Left ventricle myocardium inferior (tissue), 1 donor: ENCODE measurements around the gene CARS2. TPM values are rescaled to one million over a fixed set of nuclear protein-coding genes. Genes with fewer than 3 reads are reported as not detected.
"Not testable (repeated sequence)": the region's sequence is repeated elsewhere in the genome, so short reads cannot be mapped to it uniquely, and the experiment has no call there.

Experiments
- DNase-seq: peaks from one replicate; pipeline ENCODE4 v3.0.0-alpha.2; 2020
- H3K27ac ChIP-seq: fragments of 200-600 bp; replicated peaks from 2 replicates; pipeline ENCODE4 v1.8.0; 2021
- H3K27me3 ChIP-seq: fragments of 200-600 bp; 2 replicates; pipeline ENCODE4 v1.8.0; 2021; ENCODE audit warnings: low read depth
- H3K36me3 ChIP-seq: fragments of 200-600 bp; 2 replicates; pipeline ENCODE4 v1.8.0; 2021
- H3K4me1 ChIP-seq: fragments of 200-600 bp; 2 replicates; pipeline ENCODE4 v1.8.0; 2021
- H3K4me3 ChIP-seq: fragments of 200-600 bp; 2 replicates; pipeline ENCODE4 v1.8.0; 2021; ENCODE audit warnings: mild to moderate bottlenecking, moderate library complexity
- H3K9me3 ChIP-seq: fragments of 200-600 bp; replicated peaks from 2 replicates; pipeline ENCODE4 v1.8.0; 2021
- intact Hi-C: fragments of 100-400 bp; cut with micrococcal nuclease; formaldehyde crosslinking; loops from one replicate; pipeline ENCODE4 v1.11.0; 2022
- total RNA-seq: library from RNA; stranded (reverse); fragmentation: NEBNext Ultra II Directional; extraction: Animal tissue kit (Norgen Biotek cat#: 25700); gene quantifications from one replicate; pipeline ENCODE4 v1.2.1, GENCODE V29; 2021
- TF ChIP-seq, protein P1 (sequence below): fragments of 200-600 bp; IDR thresholded peaks from 2 replicates; pipeline ENCODE4 v1.8.0; 2021; ENCODE audit warnings: antibody characterized with exemption, mild to moderate bottlenecking, borderline replicate concordance
- donor health status: DM: no; HTN: yes; CAD: no; lungs with severe emphysema.

Gene CARS2
- total RNA-seq, 1 donor from 2014 or later = 52.8 TPM

DNA sequence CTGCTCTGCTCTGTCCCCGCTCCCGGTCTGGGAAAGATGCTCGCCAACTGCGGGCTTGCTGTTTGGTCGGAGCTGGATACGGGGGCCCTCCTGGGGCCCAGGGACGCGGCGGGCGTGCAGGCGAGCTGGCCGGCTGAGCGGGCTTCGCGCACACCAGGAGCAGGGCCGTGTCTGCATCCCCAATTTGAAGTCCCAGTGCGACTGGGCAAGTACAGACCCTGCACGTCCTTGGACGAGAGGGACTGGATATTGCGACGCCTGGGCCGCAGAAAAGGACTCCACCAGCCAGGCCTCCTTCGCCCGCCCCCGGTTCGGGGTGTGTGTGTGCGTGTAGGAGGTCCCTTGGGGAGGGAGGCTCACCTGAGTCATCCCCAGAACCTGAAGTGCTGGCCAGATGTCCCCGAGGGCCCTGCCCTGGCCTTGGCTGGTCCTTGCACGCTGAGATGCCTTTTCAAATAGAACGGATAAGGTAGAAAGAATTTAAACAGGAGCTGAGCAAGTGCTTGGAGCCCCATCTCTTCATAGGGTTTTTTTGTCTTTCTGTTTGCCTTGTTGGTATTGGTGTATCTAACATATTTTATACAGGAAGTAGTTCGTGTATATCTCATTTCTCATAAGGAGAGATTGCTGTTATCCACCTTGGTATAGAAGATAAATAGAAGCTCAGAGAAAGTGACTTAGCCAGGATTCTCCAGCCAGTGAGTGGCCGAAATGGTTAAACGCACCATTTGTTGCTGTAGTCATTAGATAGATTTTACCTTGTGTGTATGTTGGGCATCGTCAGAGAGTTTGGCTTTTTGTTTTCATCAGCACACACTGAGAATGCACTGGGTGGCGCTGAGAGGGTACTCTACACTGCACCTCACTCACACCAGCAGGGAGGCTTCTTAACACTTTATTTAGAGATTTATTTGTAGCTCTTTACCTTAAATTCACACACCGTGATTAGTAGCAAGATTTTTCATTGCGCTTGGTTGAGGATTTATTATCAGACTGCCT, 89.5 kb downstream of the CARS2 start:
- Histone ChIP-seq H3K4me1 (peaks cover 61% of the 10 kb centered on the region), H3K36me3 (no peaks in the 10 kb centered on the region), H3K9me3 (no peaks in the 10 kb centered on the region), H3K27me3 (no peaks in the 10 kb centered on the region), H3K27ac (peak overlapping the region; percentile 97), H3K4me3 (peak overlapping the region; percentile 97)
- DNase-seq = no peak
- TF ChIP-seq, protein P1, sequence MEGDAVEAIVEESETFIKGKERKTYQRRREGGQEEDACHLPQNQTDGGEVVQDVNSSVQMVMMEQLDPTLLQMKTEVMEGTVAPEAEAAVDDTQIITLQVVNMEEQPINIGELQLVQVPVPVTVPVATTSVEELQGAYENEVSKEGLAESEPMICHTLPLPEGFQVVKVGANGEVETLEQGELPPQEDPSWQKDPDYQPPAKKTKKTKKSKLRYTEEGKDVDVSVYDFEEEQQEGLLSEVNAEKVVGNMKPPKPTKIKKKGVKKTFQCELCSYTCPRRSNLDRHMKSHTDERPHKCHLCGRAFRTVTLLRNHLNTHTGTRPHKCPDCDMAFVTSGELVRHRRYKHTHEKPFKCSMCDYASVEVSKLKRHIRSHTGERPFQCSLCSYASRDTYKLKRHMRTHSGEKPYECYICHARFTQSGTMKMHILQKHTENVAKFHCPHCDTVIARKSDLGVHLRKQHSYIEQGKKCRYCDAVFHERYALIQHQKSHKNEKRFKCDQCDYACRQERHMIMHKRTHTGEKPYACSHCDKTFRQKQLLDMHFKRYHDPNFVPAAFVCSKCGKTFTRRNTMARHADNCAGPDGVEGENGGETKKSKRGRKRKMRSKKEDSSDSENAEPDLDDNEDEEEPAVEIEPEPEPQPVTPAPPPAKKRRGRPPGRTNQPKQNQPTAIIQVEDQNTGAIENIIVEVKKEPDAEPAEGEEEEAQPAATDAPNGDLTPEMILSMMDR = no peak
- intact Hi-C loops = no loop called here

DNA sequence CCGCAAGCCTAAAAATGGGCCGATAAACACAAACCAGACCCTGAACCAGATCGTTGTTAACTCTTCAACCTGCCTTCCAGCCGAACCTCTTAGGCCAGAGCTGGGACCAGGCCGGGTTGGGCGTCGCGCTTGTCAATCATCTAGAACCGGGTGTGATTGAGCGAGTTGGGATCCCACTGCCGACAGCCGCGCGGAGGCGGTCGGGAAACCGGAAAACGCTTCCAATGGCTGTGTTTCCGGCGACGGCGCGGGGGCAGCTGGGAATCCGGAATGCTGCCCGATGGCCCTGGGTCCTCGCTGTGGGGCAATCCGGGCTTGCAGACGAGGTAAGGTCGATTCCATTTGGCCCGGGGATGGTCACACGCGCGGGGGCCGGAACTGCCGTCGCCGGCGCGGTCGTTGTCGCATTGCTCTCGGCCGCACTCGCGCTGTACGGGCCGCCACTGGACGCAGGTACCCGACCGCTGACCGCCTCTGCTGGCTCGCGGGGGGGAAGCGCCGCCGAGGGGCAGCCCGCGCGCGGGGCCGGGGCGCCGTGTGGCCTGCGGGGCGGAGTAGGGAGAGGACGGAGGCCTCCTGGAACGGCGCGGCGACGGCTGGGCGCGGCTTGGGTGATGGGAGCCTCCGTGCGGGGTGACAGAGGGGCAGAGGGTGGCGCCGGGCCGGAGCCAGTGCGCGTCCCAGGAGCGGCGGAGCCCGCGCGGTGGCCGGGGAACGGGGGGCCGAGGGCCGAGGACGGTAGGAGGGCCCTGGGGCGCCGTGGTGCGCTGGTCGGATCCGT, 90.4 kb downstream of the CARS2 start, which contains the start of gene NAXD:
TSS of gene NAXD (plus strand) at position 224 of the 781 bp plus-strand sequence. CDS start at position 281, 57 bp downstream.
- TF ChIP-seq, protein P1 = no peak
- Histone ChIP-seq H3K27me3 (peaks cover under 1% of the 10 kb centered on the region), H3K27ac (peak within 1 kb of the TSS; percentile 97), H3K4me3 (peak within 1 kb of the TSS; percentile 97), H3K9me3 (no peaks in the 10 kb centered on the region), H3K36me3 (no peaks in the 10 kb centered on the region), H3K4me1 (peaks cover 52% of the 10 kb centered on the region)
- intact Hi-C loops = no loop called here
- DNase-seq = peak; percentile 95

DNA sequence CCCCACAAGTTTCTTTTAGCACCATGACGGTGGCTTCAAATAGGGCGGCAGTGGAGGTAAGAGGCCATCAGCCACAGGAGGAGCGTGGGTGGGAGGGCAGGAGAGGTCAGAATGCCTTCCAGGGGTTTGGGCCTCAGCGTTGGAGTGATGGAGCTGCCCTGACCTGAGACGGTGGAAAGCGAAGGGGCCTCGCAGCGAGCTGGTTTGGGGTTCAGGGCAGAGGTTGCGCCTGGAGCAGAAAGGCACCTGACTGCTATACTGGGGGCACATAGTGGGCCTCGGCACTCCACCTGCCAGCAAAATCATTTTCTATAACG, 91.0 kb downstream of the CARS2 start:
- peaks cover 46% of the 10 kb centered on the region for H3K4me1 ChIP-seq
- no peaks in the 10 kb centered on the region for H3K9me3 ChIP-seq
- H3K27me3 ChIP-seq = peaks cover 6% of the 10 kb centered on the region
- intact Hi-C loops = no loop called here
- no peak for DNase-seq
- peak overlapping the region; percentile 97 for H3K27ac ChIP-seq
- no peaks in the 10 kb centered on the region for H3K36me3 ChIP-seq
- TF ChIP-seq, protein P1 = no peak
- H3K4me3 ChIP-seq = peak overlapping the region; percentile 97

DNA sequence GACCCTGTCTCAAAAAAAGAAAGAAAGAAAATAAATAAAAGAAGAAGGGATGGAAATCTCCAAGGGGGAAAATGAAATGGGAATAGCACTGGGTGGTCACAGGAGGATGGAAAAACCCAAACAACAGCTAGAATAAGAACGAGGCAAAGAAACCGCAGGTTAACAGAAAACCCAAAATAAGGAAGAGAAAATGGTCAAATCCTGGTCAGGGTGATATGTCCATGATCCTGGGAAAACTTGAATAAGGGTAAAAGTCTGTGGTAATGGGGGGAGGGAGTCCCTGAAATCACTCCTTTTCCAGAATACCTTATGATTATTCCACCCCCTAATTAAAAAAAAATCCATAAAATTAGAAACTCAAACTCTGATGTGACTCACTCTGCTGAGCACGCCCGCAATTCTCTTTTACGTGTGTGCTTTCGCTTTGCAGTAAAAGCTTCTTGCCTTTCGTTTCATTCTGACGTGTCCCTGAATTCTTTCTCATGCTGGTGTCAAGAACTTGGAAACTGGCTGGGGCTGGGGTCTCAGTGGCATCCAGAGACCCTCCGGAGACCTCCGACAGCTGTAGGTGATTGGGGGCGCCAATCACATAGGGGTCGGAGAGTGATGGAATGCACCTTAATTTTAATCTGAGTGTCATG, 94.8 kb downstream of the CARS2 start:
- H3K4me3 ChIP-seq = no peak overlapping the region
- peaks cover 11% of the 10 kb centered on the region for H3K4me1 ChIP-seq
- no peak overlapping the region for H3K27ac ChIP-seq
- H3K36me3 ChIP-seq = no peaks in the 10 kb centered on the region
- peaks cover 6% of the 10 kb centered on the region for H3K27me3 ChIP-seq
- intact Hi-C loops = no loop called here
- TF ChIP-seq, protein P1 = no peak
- no peaks in the 10 kb centered on the region for H3K9me3 ChIP-seq
- DNase-seq = no peak

DNA sequence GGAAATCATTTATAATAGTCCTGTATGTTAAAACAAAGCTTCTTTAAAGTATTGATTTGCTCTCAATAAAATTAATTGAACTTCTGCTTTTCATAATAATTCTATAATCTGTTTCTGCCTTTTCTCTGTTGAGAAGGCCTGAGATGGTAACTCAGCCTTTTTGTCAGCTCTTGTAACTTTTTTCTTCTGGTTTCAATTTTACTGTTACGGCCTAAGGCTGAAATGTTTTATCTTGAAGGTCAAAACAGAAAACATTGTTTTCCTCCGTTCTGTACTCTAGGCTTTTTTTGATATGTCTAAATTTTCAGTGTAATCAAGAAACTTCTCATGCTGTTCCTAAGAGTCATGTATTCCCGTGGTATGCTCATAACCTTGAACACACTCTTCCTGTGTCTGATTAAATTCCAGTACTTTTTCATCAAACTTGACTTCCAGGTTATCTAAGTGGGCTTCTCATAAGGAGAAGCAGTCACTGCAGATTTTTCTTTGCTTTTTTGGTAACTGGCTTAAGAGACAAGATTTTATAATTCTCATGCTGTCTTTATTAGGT, 98.2 kb downstream of the CARS2 start:
- H3K9me3 ChIP-seq = no peaks in the 10 kb centered on the region

DNA sequence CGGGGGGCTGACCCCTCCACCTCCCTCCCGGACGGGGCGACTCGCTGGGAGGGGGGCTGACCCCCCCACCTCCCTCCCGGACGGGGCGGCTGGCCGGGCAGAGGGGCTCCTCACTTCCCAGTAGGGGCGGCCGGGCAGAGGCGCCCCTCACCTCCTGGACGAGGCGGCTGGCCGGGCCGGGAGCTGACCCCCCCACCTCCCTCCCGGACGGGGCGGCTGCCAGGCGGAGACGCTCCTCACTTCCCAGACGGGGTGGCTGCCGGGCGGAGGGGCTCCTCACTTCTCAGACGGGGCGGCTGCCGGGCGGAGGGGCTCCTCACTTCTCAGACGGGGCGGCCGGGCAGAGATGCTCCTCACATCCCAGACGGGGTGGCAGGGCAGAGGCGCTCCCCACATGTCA, 99.6 kb downstream of the CARS2 start:
- H3K4me1 ChIP-seq, H3K36me3 ChIP-seq, intact Hi-C loops, H3K27me3 ChIP-seq, H3K27ac ChIP-seq, DNase-seq, H3K9me3 ChIP-seq, H3K4me3 ChIP-seq: not testable (repeated sequence)

More for the DNA sequence above, 98.2 kb downstream of the CARS2 start:
- intact Hi-C loops = no loop called here
- TF ChIP-seq, protein P1 = no peak
- Histone ChIP-seq H3K4me1 (no peaks in the 10 kb centered on the region), H3K4me3 (no peak overlapping the region), H3K27me3 (peaks cover 6% of the 10 kb centered on the region), H3K36me3 (no peaks in the 10 kb centered on the region), H3K27ac (no peak overlapping the region)
- no peak for DNase-seq
